Muscle of back (tissue), 11 donors: ENCODE results near the gene GPLD1. TPM values are rescaled to one million over a fixed set of nuclear protein-coding genes. Genes with fewer than 3 reads are reported as not detected.
"Not testable (repeated sequence)": the region's sequence is repeated elsewhere in the genome, so short reads cannot be mapped to it uniquely, and the experiment has no call there.

Experiments
- DNase-seq, 3 donors: peaks; one replicate each; pipeline versions ENCODE4 v3.0.0 to v3.0.0-alpha.2; 2013
- polyA plus RNA-seq, 10 donors: library from polyadenylated mRNA; unstranded; fragments of 120-200 nt; gene quantifications; one replicate each; pipeline ENCODE4 v1.2.1, GENCODE V29; 2013; ENCODE audit not compliant: insufficient read length in 10 of 10

Gene GPLD1
- polyA plus RNA-seq, 10 donors = 1.1 to 3.0 (median 1.7) TPM

GRCh38 chr6:24382891-24383494 lies 106.4 kb downstream of the GPLD1 start:
- not testable (repeated sequence) for DNase-seq

- no peak for DNase-seq
These were observed 107.2 kb downstream of the GPLD1 start for GRCh38 chr6:24382220-24382540.

- DNase-seq = no peak
These were observed 107.7 kb downstream of the GPLD1 start for GRCh38 chr6:24381476-24382219.

GRCh38 chr6:24378473-24379097 lies 110.8 kb downstream of the GPLD1 start:
- no peak for DNase-seq

Other genes with a start within 250 kb of the GPLD1 start
- under 1 TPM; 0.05 to 0.22 (median 0.14) TPM for gene DCDC2, start 131.5 kb downstream of the GPLD1 start, polyA plus RNA-seq
- 10 to 100 TPM; 16.2 to 26.7 (median 20.4) TPM for gene MRS2, start 86.6 kb downstream of the GPLD1 start, polyA plus RNA-seq
- 10 to 100 TPM in 1 of 10 donors, 1 to 10 TPM in 9; 5.8 to 11.0 (median 8.5) TPM for gene ALDH5A1, start 5.4 kb upstream of the GPLD1 start, polyA plus RNA-seq
- gene KIAA0319, start 156.6 kb upstream of the GPLD1 start, polyA plus RNA-seq = under 1 TPM in 8 of 10 donors, not detected in 2; 0.04 to 0.11 (median 0.08) TPM
- 10 to 100 TPM; 22.8 to 29.5 (median 27.6) TPM for gene TDP2, start 177.3 kb upstream of the GPLD1 start, polyA plus RNA-seq
- gene ACOT13, start 177.5 kb upstream of the GPLD1 start, polyA plus RNA-seq = 10 to 100 TPM; 14.4 to 20.0 (median 16.5) TPM
- 10 to 100 TPM; 81.6 to 95.0 (median 88.4) TPM for gene C6orf62, start 229.6 kb upstream of the GPLD1 start, polyA plus RNA-seq